HG02623 (cell line): Measurements from ENCODE around the gene NECAB2.

Experiments
- ATAC-seq: cut with Tn5 transposase; IDR thresholded peaks from one replicate; pipeline ENCODE4 v1.9.1; 2021; ENCODE audit warnings: moderate library complexity; ENCODE audit not compliant: unreplicated experiment

NECAB2 gene

DNA sequence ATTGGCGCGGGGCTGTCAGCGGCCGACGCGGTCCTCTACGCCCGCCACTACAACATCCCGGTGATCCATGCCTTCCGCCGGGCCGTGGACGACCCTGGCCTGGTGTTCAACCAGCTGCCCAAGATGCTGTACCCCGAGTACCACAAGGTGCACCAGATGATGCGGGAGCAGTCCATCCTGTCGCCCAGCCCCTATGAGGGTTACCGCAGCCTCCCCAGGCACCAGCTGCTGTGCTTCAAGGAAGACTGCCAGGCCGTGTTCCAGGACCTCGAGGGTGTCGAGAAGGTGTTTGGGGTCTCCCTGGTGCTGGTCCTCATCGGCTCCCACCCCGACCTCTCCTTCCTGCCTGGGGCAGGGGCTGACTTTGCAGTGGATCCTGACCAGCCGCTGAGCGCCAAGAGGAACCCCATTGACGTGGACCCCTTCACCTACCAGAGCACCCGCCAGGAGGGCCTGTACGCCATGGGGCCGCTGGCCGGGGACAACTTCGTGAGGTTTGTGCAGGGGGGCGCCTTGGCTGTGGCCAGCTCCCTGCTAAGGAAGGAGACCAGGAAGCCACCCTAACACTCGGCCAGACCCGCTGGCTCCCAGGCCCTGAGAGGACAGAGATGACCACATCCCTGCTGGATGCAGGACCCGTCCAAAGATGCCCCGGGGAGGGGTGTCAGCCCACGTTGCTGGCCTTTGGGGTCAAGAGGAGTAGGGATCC lies 2.4 kb upstream of the NECAB2 start:
- no peak for ATAC-seq

DNA sequence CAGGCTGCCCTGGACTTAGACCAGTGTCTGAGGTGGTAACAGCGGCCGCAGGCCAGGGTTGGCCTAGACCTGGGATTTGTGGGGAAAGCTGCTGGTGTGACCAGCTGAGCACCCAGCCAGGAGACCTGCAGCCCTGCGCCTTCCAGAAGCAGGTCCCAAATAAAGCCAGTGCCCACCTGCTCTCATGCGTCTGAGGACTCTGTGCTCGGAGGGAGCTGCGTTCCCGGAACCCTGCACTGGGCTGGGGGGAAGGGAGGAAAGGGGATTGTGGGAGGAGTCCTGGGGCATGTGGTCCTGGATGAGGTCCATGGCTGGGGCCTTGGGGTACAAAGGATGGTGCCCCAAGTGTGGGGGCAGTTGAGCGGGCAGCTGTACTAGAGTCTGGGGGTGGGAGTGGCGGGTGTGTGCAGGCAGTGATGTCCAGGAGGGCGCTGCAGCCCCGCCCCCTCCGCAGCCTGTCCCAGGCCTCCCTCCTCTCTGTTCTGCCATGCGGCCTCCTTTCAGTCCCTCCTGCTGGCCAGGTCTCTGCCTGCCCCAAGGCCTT lies 1.8 kb upstream of the NECAB2 start:
- ATAC-seq: no peak

DNA sequence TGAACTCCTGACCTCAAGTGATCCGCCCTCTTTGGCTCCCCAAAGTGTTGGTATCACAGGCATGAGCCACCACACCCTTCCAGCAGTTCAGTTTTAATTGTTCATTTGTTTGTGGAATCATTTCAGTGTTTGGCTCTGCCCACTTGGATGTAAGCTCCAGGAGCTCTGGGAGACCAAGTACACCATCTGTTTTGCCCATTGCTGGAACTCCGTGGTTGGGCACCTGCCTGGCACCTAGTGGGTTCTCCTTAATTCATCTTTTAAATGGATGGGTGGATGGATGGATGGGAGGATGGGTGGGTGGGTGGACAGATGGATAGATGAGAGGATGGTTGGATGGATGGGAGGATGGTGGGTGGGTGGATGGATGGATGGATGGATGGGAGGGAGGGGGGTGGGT lies 953 bp upstream of the NECAB2 start:
- ATAC-seq: no peak

DNA sequence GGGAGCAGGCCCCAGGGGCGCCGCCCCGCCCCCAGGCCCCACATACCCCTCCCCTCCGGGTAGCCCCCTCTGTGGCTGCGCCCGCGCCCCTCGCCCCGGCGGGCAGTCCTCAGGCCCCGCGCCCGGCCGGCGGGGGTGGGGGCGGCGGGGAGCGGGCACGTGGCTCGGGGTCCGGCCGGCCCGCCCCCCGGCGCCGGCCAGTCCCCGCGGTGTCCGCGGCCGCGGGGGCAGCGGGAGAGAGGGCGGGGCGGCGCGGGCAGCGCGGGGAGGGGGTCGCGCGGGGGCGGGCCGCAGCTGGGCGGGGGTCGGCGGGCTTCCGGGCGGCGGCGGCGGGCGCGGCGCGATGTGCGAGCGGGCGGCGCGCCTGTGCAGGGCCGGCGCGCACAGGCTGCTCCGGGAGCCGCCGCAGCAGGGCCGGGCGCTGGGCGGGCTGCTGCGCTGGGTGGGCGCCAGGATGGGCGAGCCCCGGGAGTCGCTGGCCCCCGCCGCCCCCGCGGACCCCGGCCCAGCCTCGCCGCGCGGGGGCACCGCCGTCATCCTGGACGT lies 335 bp downstream of the NECAB2 start:
- ATAC-seq: no peak

DNA sequence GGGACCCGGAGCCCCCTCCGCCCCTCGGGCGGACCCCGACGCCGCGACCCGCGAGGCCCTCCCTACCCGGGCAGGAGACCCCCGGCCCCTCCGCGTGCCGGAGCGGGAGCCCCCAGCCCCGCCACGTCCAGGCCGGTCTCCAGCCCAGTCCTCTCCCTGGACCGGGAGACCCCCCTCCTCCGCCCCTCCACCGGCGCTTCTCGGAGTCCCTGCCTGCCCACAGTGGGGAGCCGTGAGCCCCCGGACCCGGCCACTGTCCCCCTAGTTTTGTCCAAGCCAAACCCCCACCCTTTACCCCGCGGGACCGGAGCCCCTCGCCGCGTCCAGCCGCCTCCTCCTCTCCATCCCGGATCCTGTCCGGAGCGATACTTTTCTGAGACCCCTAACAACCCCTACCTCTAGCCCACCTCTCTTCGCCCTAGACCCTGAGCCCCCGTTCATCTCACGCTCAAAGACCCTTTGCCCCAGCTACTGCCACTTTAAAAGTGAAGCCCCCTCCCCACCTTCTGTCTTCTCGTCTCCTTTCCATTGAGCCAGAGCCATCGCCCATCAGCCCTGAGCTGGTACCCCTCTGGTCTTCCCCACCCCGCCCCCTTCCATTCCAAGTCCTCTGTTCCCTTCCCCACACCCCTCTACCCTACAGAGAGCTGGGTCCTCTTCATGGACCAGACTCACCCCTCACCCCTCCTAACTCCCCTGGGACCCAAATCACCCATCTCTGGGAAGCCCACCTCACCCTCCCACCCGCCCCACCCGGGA lies 1.0 kb downstream of the NECAB2 start:
- ATAC-seq: no peak

DNA sequence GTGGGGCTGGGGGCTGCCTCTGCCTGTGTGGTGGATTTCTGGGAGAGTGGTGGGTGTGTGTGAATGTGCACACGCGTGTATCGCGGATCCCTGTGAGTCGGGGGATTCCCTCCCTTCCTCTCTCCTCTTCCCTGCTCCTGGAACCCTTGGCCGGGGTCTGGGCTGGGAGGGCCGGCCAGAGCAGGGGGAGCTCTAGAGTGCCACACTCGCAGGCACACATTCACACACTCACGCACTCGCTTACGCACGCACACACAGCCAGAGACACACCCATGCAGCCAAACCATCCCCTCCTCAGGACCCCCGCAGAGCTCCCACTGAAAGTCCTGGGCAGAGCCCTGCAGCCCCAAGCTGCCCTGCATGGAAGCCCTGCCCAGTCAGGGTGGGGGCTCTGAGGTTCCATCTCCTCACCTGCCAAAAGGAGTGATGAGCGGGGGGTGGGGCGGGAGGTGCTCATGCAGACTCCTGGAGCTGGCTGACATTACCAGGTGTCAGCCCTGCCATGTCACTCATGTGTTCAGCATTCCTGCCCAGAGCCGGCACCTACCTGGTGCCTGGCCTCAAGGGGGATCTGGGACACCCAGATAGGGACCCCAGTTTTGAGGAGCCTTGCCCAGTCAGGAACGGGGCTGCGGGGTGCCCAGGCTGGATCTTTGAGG lies 1.9 kb downstream of the NECAB2 start:
- ATAC-seq: no peak

DNA sequence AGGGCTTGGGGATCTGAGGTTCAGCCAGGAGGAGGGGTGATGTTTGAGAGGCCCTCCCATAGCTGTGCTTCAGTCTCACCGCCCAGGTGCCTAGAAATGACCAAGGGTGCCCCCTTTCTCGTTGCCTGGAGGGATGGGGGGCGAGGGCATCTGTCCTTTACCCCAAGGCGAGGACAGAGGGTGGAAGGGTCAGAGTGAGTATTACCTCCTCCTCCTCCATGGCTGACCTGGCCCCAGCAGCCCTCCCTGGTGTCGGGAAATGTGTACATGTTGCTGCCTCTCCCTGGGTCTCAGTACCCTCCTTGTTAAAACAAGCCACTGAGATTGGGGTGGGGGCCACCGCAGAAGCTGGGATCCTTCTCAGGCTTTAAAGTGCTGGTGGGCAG lies 2.4 kb downstream of the NECAB2 start:
- ATAC-seq: no peak

DNA sequence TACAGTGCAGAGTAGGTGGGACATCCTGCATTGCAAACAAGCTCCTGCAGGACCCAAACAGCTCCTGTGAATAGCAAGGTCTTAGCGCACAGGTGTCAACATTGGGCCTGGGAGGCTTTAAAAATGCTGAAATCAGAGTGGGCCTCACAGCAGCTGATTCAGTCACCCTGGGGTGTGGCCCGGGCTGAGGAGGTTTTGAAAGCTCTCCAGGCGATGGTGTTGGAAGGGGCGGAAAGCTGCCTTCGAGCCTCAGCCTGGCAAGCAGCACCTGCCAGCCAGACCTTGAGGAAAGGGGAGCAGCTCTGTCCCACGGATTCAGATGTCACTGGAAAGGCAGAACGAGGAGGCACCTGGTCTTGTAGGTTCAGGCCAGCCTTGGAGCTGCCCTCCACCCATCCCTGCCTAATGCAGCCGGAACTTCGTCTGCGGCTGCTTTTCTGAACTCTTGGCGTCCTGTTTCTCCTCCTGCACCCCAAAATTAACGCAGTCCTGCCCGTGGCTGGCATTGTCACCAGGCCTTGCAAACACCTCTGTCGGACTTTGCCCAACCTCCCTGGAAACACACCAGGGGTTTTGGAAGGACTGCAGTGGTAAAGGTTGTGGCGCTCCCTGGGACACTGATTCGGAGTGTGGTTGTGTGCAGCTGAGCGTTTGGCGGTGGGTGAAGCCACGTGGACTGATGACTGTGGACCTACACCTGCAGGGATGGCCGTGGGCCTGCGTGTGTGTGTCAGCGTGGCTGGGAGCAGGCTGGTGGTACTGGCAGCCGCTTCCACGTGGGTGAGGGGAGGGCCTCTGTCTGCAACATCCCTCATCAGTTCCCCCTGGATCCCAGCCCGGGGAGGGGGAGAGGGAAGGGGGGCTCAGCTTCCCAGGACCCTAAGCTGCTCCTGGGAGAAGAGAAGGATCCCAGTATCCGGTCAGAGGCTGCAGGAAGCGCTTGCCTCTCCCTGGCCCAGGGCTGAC lies 3.4 kb downstream of the NECAB2 start:
- ATAC-seq: no peak

DNA sequence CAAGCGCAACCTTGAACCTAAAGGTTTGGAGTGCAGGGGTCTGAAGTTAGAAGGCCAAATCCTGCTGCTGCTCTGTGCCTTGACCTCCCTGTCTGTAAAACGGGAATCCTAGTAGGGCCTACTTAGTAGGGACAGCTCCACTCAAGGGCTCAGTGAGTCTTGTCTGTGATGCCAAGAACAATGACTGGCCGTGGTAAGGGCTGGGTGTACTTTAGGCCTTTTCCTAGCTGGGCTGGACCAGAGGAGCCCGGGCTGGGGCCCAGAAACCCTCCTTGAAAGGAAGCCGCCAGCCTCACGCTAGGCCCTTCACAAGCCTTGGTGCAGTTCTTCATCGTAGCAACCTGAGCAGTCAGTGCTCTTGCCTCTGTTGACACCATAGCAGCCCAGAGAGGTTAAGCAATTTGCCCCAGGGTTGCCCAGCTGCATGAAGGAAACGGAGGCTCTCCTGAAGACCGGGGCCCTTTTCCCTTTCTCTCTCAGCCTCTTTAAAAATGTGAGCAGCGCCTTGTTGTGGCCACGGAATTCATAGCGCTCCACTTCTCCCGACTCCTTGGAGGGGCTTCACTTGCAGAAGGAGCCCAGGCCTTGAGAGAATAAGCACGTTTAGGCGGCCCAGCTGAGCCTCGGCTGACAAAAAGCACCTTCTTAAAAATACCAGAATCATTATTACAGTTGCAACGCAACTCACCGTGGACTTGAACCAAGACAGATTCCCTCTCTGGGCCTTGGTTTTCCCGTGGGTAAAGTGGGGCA lies 4.4 kb downstream of the NECAB2 start:
- ATAC-seq: no peak

DNA sequence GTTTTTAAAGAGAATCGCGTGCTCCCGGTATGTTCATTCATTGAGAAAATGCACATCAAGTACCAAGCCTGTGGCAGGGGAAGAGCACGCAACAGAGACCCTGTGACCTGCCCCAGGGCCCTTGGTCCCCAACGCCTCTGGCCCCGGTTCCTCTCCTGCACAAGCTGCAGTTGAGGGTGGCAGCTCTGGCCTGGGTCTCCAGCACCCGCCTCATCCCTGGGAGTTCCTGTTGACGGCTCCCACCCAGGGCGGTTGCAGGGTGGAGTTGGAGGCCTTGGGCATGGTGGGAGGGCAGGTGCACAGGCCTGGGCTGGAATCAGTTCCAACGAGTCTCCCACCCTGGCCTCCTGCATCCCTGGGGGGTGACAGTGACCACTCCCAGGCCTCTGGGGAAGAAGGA lies 5.0 kb downstream of the NECAB2 start:
- no peak for ATAC-seq

DNA sequence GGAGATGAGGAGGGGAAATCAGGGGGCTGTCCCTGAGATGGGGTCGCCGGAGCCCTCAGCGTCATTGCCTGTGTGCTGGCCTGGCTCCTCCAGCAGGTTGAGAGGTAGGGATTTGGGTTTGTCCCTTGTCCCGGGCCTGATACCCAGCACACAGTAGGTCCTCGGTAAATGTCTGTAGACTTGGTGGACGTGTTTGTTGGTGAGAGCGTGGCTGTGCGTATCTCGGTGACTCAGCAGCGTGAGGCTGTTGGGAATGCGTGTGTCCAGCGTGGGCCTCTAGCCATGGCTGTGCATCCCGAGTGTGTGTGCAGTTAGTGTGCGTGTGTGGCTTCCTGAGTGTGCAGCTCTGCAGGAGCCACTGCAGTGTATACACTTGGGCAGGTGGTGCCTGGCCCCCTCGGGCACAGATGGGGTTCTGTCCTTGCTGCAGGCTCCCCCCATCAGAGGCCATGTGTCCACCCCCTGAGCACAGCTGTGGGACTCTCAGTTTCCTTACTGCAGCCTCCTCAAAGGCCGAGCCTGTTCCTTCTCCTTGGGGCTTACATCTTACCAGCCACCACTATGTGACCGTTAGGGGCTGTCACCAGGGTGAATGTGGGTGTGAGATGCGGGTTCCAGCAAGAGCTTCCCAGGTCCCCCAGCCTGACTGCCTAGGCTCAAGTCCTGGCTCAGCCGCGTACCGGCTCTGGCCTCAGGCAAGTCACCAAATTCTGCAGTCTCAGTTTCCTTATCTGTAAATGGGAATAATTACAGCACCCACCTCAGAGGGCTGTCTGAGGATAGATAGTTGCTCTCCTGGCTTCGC lies 5.7 kb downstream of the NECAB2 start:
- no peak for ATAC-seq

DNA sequence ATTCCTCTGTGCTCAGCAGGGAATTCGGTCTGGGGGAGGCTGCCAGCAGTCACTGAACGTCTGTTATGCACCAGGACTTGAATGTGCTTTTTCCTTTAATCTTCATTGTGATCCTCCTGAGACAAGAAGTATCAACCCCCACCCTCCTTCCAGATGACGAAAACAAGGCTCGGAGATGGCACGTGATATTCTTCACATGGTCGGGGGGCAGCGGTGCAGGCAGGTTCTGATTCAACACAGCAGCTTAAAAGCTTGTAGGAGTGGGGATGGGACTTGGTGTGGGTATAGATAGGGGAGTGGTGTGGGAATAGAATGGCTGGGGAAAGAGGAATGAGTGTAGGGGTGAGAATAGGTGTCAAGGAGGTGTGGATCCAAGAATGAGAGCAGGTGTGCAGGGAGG lies 6.4 kb downstream of the NECAB2 start:
- ATAC-seq: no peak

DNA sequence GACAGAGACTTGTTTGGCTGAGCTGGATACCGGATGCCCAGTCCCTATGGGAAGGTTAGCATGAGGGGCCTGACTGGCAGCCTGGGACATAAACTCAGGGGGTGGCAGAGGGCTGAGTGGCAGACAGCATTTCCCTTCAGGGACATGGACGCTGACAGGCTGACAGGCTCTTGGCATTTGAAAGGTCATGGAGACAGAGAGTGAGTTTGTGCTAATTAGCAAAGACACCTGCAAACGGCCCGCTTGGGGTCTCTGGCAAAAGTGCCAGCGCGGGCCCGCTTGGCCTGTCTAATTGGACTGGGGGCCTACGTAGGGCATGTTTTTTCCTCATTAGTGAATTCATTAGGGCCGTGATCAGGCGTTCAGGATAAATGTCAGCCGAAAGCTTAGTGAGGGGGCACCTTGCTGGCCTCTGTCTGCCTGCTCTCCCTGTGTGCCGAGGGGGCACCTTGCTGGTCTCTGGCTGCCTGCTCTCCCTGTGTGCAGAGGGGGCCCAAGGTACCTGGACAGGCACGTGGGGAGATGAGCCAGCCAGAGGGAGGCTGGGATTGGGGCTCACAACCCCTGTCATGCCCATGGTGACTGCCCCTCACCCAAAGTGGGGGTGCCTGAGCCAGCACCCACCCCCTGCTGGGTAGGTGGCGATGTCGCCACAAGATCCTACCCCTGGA lies 7.7 kb downstream of the NECAB2 start:
- ATAC-seq: no peak

DNA sequence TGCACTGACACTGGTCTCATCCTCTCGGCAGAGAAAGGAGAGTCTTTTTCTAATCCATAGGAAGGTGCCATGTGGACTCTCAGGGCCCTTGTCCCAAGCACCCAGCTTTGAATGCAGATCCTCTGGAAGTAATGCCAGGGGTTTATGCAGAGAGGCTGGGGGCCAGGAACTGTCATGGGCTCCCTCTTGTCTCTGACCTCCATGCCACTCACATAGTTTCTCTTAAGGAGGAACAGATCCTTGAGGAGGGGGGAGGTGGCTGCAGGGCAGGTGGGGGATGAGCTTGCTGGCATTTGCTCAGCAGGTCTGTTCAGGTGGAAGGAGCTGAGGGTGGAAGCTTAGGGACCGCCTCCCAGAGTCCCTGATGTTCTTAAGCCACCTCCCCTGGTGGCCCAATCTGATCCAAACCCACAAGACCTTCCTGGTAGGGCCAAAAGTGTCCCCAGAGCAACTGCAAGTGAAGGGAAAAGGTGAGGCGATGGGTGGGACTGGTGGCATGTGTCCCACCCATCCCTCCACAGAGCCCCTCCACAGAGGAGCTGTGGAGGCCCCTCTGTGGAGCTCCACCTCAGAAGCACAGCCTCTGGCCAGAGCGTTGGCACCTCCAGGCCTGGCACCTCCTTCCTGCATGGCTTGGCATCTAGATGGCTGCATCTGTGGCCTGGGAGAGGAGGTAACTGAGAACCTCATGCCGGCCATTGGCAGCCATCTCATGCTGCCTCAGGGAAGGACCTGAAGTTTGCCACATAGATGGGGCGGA lies 9.2 kb downstream of the NECAB2 start:
- ATAC-seq: no peak

DNA sequence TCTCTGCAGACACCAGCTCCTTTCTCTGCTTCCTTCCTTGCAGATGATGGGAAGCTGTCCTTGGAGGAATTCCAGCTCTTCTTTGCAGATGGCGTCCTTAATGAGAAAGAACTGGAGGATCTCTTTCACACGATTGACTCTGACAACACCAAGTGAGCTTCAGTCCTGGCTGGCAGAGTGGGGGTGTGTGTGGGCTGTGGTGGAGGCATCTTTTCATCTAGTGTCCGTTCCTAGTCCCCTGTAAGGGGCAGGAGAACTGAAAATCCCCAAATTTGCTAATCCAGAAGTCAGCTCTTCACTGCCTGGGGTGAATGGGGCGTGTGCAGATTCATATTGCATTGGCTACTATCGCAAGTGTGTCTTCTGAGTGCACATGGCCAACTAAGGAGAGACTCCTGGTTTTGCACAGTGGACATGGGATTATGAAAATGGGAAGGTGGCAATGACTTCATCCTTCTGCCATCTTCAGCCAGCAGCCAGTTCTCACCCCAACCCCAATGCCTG lies 10.4 kb downstream of the NECAB2 start:
- ATAC-seq: no peak

DNA sequence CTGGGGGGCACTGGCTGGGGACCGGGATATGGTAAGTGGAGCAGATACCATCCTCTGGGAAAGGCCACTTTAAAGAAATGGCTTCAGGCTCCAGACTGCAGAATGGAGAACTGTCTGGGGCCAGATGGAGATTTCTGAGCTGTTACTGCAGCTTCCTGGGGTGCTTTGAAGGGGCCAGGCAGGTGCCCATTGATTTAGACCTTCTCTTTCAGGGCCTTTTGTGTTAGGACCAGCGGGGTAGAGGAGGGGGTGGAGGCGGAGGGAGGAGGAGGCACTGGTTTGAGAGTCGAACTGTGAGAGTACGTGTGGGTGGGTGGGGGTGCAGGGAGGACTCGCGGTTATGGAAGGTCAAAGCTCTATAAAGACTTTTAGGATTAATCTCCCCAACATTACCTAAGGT lies 11.4 kb downstream of the NECAB2 start:
- ATAC-seq: no peak

DNA sequence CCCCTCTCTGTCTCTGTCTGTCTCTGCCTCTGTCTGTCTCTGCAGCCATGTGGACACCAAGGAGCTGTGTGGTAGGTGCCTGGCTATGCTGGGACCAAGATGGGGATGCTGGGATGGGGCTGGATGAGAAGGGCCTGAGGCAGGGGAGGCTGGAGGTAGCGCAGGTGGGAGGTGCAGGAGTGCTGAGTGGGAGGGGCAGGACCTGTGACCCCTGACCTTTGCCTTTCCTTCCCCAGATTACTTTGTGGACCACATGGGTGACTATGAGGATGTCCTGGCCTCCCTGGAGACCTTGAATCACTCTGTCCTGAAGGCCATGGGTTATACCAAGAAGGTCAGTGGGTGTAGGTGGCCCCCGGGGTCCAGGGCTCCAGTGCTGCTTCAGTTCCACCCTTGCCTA lies 12.8 kb downstream of the NECAB2 start:
- no peak for ATAC-seq
